GM15510 (cell line): Measurements from ENCODE around the gene REXO4.

Source experiments
- POLR2A ChIP-seq: IDR thresholded peaks from 3 replicates; pipeline ENCODE4 v1.6.1; 2011; ENCODE audit warnings: borderline replicate concordance; ENCODE audit not compliant: insufficient read length; ENCODE audit errors: extremely low read depth

Gene REXO4

GRCh38 chr9:133357656-133358055 lies 60.2 kb downstream of the REXO4 start:
- TF ChIP-seq POLR2A, result no peak

DNA sequence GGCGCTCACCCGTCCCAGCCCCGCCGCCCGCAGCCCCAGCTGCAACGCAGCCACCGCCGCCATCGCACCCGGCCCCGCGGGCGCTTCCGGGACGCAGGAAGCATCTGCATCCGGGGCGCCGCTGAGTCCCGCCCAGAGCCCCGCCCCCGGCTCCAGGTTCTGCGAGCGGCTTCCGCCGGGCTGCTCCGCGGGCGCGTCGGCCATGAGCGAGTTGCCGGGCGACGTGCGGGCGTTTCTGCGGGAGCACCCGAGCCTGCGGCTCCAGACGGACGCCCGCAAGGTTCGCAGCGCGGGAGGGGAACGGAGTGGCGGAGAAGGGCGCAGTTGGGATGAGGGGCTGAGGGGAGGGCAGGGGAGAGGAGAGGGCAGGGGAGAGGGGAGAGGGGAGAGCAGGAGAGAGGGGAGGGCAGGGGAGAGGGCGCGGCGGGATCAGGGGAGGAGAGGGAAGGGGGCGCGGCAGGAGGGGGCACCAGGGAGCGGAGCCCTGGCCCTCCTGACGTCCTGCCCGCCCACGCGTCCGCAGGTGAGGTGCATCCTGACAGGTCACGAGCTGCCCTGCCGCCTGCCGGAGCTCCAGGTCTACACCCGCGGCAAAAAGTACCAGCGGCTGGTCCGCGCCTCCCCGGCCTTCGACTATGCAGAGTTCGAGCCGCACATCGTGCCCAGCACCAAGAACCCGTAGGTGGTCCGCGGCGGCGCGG lies 61.3 kb downstream of the REXO4 start, which contains the start of the genes SURF1 and SURF2:
Gene SURF1 (minus strand): TSS at position 97 of the 701 bp plus-strand sequence. CDS start 34 bp downstream, at position 63.
Gene SURF2 (plus strand): TSS at position 160 of the 701 bp plus-strand sequence. CDS start 43 bp downstream, at position 203.
- peak; percentile 88 for TF ChIP-seq POLR2A
